Right cardiac atrium (tissue), 5 donors: Measurements from ENCODE around the gene CPAMD8. TPM values are rescaled to one million over a fixed set of nuclear protein-coding genes. Genes with fewer than 3 reads are reported as not detected.

Experiments
- ATAC-seq, 2 donors: fragments of 200-7000 bp; cut with Tn5 transposase; one replicate each; pipeline versions ENCODE4 v1.8.0 to v1.9.1; 2020; ENCODE audit warnings: moderate library complexity in 2 of 2, mild to moderate bottlenecking in 1 of 2
- DNase-seq, 3 donors: peaks; one replicate each; pipeline ENCODE4 v3.0.0-alpha.2; 2020
- H3K27ac ChIP-seq: one replicate; pipeline ENCODE4 v1.5.1; 2013; ENCODE audit warnings: mild to moderate bottlenecking, low read length, control low read depth, moderate library complexity
- H3K27me3 ChIP-seq: one replicate; pipeline ENCODE4 v1.6.1; 2013; ENCODE audit not compliant: control insufficient read depth, insufficient read depth
- H3K4me1 ChIP-seq: one replicate; pipeline ENCODE4 v1.6.1; 2013; ENCODE audit warnings: low read length; ENCODE audit not compliant: control insufficient read depth, insufficient read depth
- H3K4me3 ChIP-seq: one replicate; pipeline ENCODE4 v1.5.1; 2013; ENCODE audit warnings: low read length, control low read depth
- H3K9me3 ChIP-seq: one replicate; pipeline ENCODE4 v1.6.1; 2013; ENCODE audit warnings: low read length; ENCODE audit not compliant: control insufficient read depth
- WGBS: extraction: QIAGEN DNeasy Blood & Tissue Kit; methylation state at CpG from one replicate; pipeline ENCODE4 v1.1.7; 2013; 5-methylcytosine and 5-hydroxymethylcytosine counted together
- intact Hi-C, 4 donors: fragments of 100-400 bp; cut with DNase I; formaldehyde crosslinking; loops; one replicate each; pipeline versions ENCODE4 v1.11.0 to v1.14.0; 2022 to 2023
- long read RNA-seq, 4 donors: library from polyadenylated mRNA; unstranded; transcript quantifications; one replicate each; pipeline ENCODE4 v2.0.0, GENCODE V29; 2020 to 2021
- polyA plus RNA-seq: library from polyadenylated mRNA; stranded (reverse); fragments of 200-250 nt; gene quantifications from one replicate; pipeline ENCODE4 v1.2.3, GENCODE V29; 2013
- total RNA-seq, 4 donors: library from RNA; stranded (reverse); fragmentation: NEBNext Ultra II Directional; extraction: Animal tissue kit (Norgen Biotek cat#: 25700); gene quantifications; one replicate each; pipeline ENCODE4 v1.2.1, GENCODE V29; 2021
- donor health status: healthy with polysubstance abuse.
- donor health status: DM: no; HTN: yes; CAD: no.
- donor health status: DM: no; HTN: no; CAD: no.
- donor health status: DM: no; HTN: yes; CAD: no; lungs with severe emphysema.
- donor health status: DM: yes; HTN: yes; CAD: no.

Gene CPAMD8
- total RNA-seq (10 to 100 TPM in 1 of 4 donors, 1 to 10 TPM in 3; 2.4 to 11.8 (median 8.0) TPM), polyA plus RNA-seq (19.7 TPM)
- long read RNA-seq, donor 1, partial matches to known transcripts = 4 of 12 reads
- long read RNA-seq, donor 1, other reads (novel, unspliced or antisense) = 5 of 12 reads
- long read RNA-seq, donor 2 = 0 reads
- long read RNA-seq, donor 3, partial matches to known transcripts = 1 of 7 reads
- long read RNA-seq, donor 3, other reads (novel, unspliced or antisense) = 6 of 7 reads
- long read RNA-seq, donor 4, partial matches to known transcripts = 1 of 11 reads
- long read RNA-seq, donor 4, other reads (novel, unspliced or antisense) = 7 of 11 reads

GRCh38 chr19:17026706-17027534, at the start of gene CPAMD8:
Gene CPAMD8 (minus strand): TSS chr19:17026810. CDS start chr19:17026642, 168 bp downstream.
- ATAC-seq (peak; percentile 46 to 74), DNase-seq (peak in 1 of 3 donors; percentile 69)
- Histone ChIP-seq H3K27me3 (no peaks in the 10 kb centered on the region), H3K4me3 (peak within 1 kb of the TSS; percentile 14), H3K27ac (no peak within 1 kb of the TSS), H3K4me1 (no peaks in the 10 kb centered on the region), H3K9me3 (no peaks in the 10 kb centered on the region)
- intact Hi-C loops = no loop called here
- WGBS = 11% methylated on average over 65 of the region's 67 CpGs

GRCh38 chr19:17075864-17076542, 49.4 kb upstream of the CPAMD8 start:
- peak; percentile 49 to 80 (median 76) for DNase-seq
- WGBS = under 1% methylated on average over 43 of the region's 43 CpGs
- H3K27me3 ChIP-seq = no peaks in the 10 kb centered on the region
- H3K4me3 ChIP-seq = peak overlapping the region; percentile 77
- no peak for ATAC-seq
- H3K4me1 ChIP-seq = peaks cover 15% of the 10 kb centered on the region
- peak overlapping the region; percentile 82 for H3K27ac ChIP-seq
- H3K9me3 ChIP-seq = no peaks in the 10 kb centered on the region
- intact Hi-C loops = loop anchor here (5.0 to 10.0 kb wide), 4 partner anchors 56 to 69 kb away; no protein-coding TSS in a partner anchor

- H3K4me1 ChIP-seq = peaks cover 14% of the 10 kb centered on the region
Observed at GRCh38 chr19:17075035-17075863, 48.6 kb upstream of the CPAMD8 start, which contains the start of the genes HAUS8 and MYO9B. Gene HAUS8 (minus strand): TSS chr19:17075452. CDS start chr19:17075422, 30 bp downstream. Gene MYO9B (plus strand): TSS chr19:17075777. CDS start chr19:17101718, 25,941 bp downstream.

GRCh38 chr19:17074634-17075034, 48.0 kb upstream of the CPAMD8 start:
- WGBS = 16% methylated on average over 11 of the region's 11 CpGs
- peak overlapping the region; percentile 59 for H3K4me3 ChIP-seq
- intact Hi-C loops = loop anchor here (5.0 to 10.0 kb wide), 4 partner anchors 58 to 70 kb away; no protein-coding TSS in a partner anchor
- no peaks in the 10 kb centered on the region for H3K9me3 ChIP-seq
- peaks cover 13% of the 10 kb centered on the region for H3K4me1 ChIP-seq
- DNase-seq (no peak), ATAC-seq (no peak)
- no peaks in the 10 kb centered on the region for H3K27me3 ChIP-seq
- peak overlapping the region; percentile 81 for H3K27ac ChIP-seq

More at GRCh38 chr19:17075035-17075863, 48.6 kb upstream of the CPAMD8 start, which contains the start of the genes HAUS8 and MYO9B:
- H3K9me3 ChIP-seq = no peaks in the 10 kb centered on the region
- peak within 1 kb of the TSS; percentile 77 for H3K4me3 ChIP-seq
- H3K27ac ChIP-seq = peak within 1 kb of the TSS; percentile 82
- under 1% methylated on average over 103 of the region's 103 CpGs for WGBS
- intact Hi-C loops = loop anchor here (5.0 to 10.0 kb wide), 4 partner anchors 57 to 70 kb away; no protein-coding TSS in a partner anchor
- ATAC-seq (peak; percentile 95 to 98), DNase-seq (peak; percentile 100)
- no peaks in the 10 kb centered on the region for H3K27me3 ChIP-seq

DNA sequence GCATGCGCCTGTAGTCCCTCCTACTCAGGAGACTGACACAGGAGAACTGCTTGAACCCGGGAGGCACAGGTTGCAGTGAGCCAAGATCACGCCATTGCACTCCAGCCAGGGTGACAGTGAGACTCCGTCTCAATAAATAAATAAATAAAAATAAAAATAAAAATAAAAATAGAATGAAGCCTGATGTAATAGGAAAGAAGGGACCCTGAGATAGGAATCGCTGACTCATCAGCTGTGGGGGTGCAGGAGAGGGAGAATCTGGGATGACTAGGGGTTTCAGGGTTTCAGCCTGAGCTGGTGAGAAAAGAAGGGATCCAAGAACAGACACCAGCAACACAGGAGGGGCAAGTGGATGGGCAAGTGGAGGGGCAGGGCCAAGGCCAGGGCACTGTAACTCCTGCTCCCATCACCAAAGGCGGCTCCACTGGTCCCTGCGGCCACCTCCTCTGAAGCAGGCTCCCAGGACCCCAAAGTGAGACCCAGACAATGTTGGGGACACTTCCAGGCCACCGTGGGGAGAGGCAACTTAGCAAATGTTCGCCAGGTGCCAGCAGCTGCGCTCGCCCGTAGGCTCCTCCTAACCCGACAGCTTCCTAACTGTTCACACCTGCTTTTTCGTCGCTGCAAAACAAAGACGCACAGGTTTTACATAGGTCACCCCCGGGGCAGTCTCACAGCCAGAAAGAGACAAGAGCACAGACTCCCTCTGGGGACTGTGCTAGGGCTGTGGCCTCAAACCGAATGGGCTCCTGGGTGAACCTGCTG, 47.4 kb upstream of the CPAMD8 start:
- Histone ChIP-seq H3K27me3 (no peaks in the 10 kb centered on the region), H3K4me3 (peak overlapping the region; percentile 59), H3K27ac (no peak overlapping the region), H3K4me1 (peaks cover 9% of the 10 kb centered on the region), H3K9me3 (no peaks in the 10 kb centered on the region)
- 54% methylated on average over 18 of the region's 18 CpGs for WGBS
- DNase-seq = peak in 2 of 3 donors; percentile 49 to 56
- no peak for ATAC-seq
- intact Hi-C loops = loop anchor here in 2 of 4 donors (10.0 kb wide), 2 partner anchors 61 to 71 kb away; no protein-coding TSS in a partner anchor

DNA sequence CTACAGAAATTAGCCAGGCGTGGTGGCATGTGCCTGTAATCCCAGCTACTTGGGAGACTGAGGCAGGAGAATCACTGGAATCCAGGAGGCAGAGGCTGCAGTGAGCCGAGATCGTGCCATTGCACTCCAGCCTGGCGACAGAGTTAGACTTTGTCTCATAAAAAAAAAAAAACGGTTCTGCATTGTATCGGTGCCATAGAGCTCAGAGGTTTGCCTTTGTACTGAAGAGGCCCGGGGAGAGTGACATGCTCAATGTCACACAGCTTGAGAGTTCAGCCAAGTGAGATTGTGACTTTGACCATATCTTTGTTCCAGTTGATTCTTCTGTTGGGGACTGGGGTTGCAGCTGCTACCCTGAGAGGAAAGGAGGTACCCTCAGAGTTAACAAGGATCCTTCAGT, 44.3 kb upstream of the CPAMD8 start:
- WGBS = 91% methylated on average over 7 of the region's 7 CpGs
- DNase-seq (no peak), ATAC-seq (no peak)
- Histone ChIP-seq H3K4me1 (peaks cover 2% of the 10 kb centered on the region), H3K4me3 (no peak overlapping the region), H3K9me3 (no peaks in the 10 kb centered on the region), H3K27me3 (no peaks in the 10 kb centered on the region), H3K27ac (no peak overlapping the region)
- intact Hi-C loops = loop anchor here in 2 of 4 donors (10.0 kb wide), 2 partner anchors 64 to 74 kb away; no protein-coding TSS in a partner anchor

- ATAC-seq = no peak
- WGBS = 87% methylated on average over 12 of the region's 12 CpGs
- no peak overlapping the region for H3K27ac ChIP-seq
- intact Hi-C loops = loop anchor here in 2 of 4 donors (10.0 kb wide), 2 partner anchors 64 to 74 kb away; no protein-coding TSS in a partner anchor
- peak in 1 of 3 donors; percentile 7 for DNase-seq
- H3K27me3 ChIP-seq = no peaks in the 10 kb centered on the region
- H3K4me3 ChIP-seq = no peak overlapping the region
- H3K9me3 ChIP-seq = no peaks in the 10 kb centered on the region
- peaks cover 2% of the 10 kb centered on the region for H3K4me1 ChIP-seq
Observed at GRCh38 chr19:17070421-17070820, 43.8 kb upstream of the CPAMD8 start.

- Histone ChIP-seq H3K27me3 (no peaks in the 10 kb centered on the region), H3K4me3 (no peak overlapping the region), H3K27ac (no peak overlapping the region), H3K4me1 (peaks cover 2% of the 10 kb centered on the region), H3K9me3 (no peaks in the 10 kb centered on the region)
- intact Hi-C loops = loop anchor here in 3 of 4 donors (5.0 kb wide), 1 partner anchor 213 kb away; the partner anchor contains the start of gene ANKLE1 (in 3 of the 3)
- DNase-seq (peak in 1 of 3 donors; percentile 46), ATAC-seq (no peak)
- 84% methylated on average over 9 of the region's 9 CpGs for WGBS
Observed at GRCh38 chr19:17069193-17069592, 42.6 kb upstream of the CPAMD8 start.

DNA sequence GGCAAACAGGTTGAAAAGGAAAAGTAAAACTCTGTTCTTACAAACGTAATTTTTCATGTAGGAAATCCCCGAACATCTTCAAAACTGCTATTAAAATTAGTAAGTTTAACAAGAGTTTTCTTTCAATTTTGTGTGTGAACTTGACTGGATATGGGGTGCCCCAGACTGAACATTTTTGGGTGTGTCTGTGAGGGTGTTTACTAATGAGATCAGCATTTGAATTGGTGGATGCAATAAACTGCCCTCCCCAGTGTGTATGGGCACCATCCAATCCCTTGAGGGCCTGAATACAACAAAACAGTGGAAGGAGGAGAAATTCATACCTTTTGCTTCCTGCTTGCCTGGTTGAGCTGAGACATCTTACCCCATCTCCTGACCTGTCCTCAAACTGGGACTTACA, 36.8 kb upstream of the CPAMD8 start:
- DNase-seq (no peak), ATAC-seq (no peak)
- Histone ChIP-seq H3K4me1 (no peaks in the 10 kb centered on the region), H3K27me3 (no peaks in the 10 kb centered on the region), H3K9me3 (no peaks in the 10 kb centered on the region), H3K4me3 (no peak overlapping the region), H3K27ac (no peak overlapping the region)
- WGBS = 90% methylated on average over 2 of the region's 2 CpGs
- intact Hi-C loops = no loop called here
